HG03520 (cell line): Measurements from ENCODE around the gene CEBPE.
A peak's percentile ranks its signal among the peaks of the same experiment; 100 is the strongest.

ENCODE experiments used
- ATAC-seq: cut with Tn5 transposase; IDR thresholded peaks from one replicate; pipeline ENCODE4 v1.9.1; 2021; ENCODE audit warnings: mild to moderate bottlenecking, moderate library complexity; ENCODE audit not compliant: unreplicated experiment

The CEBPE gene

GRCh38 chr14:23104591-23105347 is 14.3 kb downstream of the CEBPE start, which contains the start of gene CIROP:
Gene CIROP, minus strand, starts transcription at chr14:23104989. Its CDS starts 69 bp downstream, at chr14:23104920.
- ATAC-seq, result no peak

GRCh38 chr14:23104070-23104590 is 14.9 kb downstream of the CEBPE start:
- no peak for ATAC-seq

GRCh38 chr14:23103581-23103980 is 15.5 kb downstream of the CEBPE start:
- no peak for ATAC-seq

GRCh38 chr14:23102801-23103200 is 16.3 kb downstream of the CEBPE start:
- ATAC-seq, result no peak

GRCh38 chr14:23101986-23102625 is 16.9 kb downstream of the CEBPE start:
- no peak for ATAC-seq

- no peak for ATAC-seq
These were observed 17.7 kb downstream of the CEBPE start for GRCh38 chr14:23101213-23101970.

GRCh38 chr14:23099212-23099861 is 19.7 kb downstream of the CEBPE start:
- ATAC-seq, result no peak

GRCh38 chr14:23097786-23098185 is 21.3 kb downstream of the CEBPE start:
- no peak for ATAC-seq

- ATAC-seq, result peak; percentile 87
These were observed 23.6 kb downstream of the CEBPE start, which contains the start of gene C14orf119 for GRCh38 chr14:23095196-23096108. Gene C14orf119, plus strand, starts transcription at chr14:23095505. Its CDS starts 2,154 bp downstream, at chr14:23097659.

GRCh38 chr14:23094666-23095195 is 24.3 kb downstream of the CEBPE start, which contains the start of gene ACIN1:
Gene ACIN1, minus strand, starts transcription at chr14:23095136. Its CDS starts 24 bp downstream, at chr14:23095112.
- peak; percentile 26 for ATAC-seq

GRCh38 chr14:23093991-23094665 is 24.9 kb downstream of the CEBPE start:
- ATAC-seq, result peak; percentile 22

GRCh38 chr14:23093526-23093925 is 25.5 kb downstream of the CEBPE start:
- ATAC-seq, result no peak

GRCh38 chr14:23093104-23093503 is 26.0 kb downstream of the CEBPE start:
- ATAC-seq, result no peak

- ATAC-seq, result no peak
These were observed 27.5 kb downstream of the CEBPE start for GRCh38 chr14:23091294-23092225.

- ATAC-seq, result no peak
These were observed 28.8 kb downstream of the CEBPE start for GRCh38 chr14:23090254-23090636.

GRCh38 chr14:23089498-23090253 is 29.4 kb downstream of the CEBPE start:
- ATAC-seq, result no peak

GRCh38 chr14:23086565-23086964 is 32.5 kb downstream of the CEBPE start:
- no peak for ATAC-seq
